K562 (cell line): ENCODE data around the gene MANBA. TPM values are rescaled to one million over a fixed set of nuclear protein-coding genes. Genes with fewer than 3 reads are reported as not detected.

Source experiments
- ATAC-seq: fragments of 200-7000 bp; cut with Tn5 transposase; 3 replicates; pipeline ENCODE4 v1.9.1; 2020; ENCODE audit warnings: moderate library complexity
- BruUV-seq: library from RNA; stranded (reverse); fragments of 400-500 nt; replicated peaks from 2 replicates; lab custom pipeline; 2021; lab: Mats Ljungman, UMichigan
- CTCF ChIA-PET: fragments of 300-600 bp; formaldehyde crosslinking; extraction: SDS; loops from one replicate; lab custom pipeline; 2021; ENCODE audit warnings: low intra/inter-chr PET ratio; lab: Yijun Ruan, JAX
- POLR2A ChIA-PET: fragments of 300-600, 350-650 bp; sonication (Branson Sonifier 250); formaldehyde crosslinking; extraction: SDS; loops from one replicate; lab custom pipeline; 2021; ENCODE audit warnings: antibody characterized with exemption, inconsistent platforms; lab: Yijun Ruan, JAX
- DNase-seq, 4 experiments: peaks; one replicate each; pipeline versions ENCODE4 v3.0.0 to v3.0.0-alpha.2; 2011 to 2018; ENCODE audit warnings: low spot score in 3 of 4, mixed read lengths in 3 of 4; ENCODE audit errors: extremely low read depth in 1 of 4
- FAIRE-seq: peaks from 2 replicates; lab custom pipeline; 2011; peaks lifted over from hg19 to GRCh38; lab: Jason Lieb, UNC
- H2AFZ ChIP-seq: 2 replicates; pipeline ENCODE4 v1.6.0; 2011; ENCODE audit warnings: low read depth, low read length, control low read depth, inconsistent platforms
- H3K27ac ChIP-seq: fragments of 200-600 bp; 3 replicates; pipeline ENCODE4 v1.8.0; 2011; ENCODE audit warnings: low read depth, mild to moderate bottlenecking, control low read depth, inconsistent platforms, low read length, moderate library complexity, mixed read lengths; ENCODE audit errors: extremely low read depth
- H3K27me3 ChIP-seq, 2 experiments: fragments of 300-600 bp in 1 of 2; 2 replicates in 1 of 2; 3 replicates in 1 of 2; pipeline versions ENCODE4 v1.6.0 to v1.8.0; 2011; ENCODE audit warnings: inconsistent platforms in 2 of 2, low read length in 2 of 2, mild to moderate bottlenecking in 1 of 2, mixed read lengths in 1 of 2, moderate library complexity in 1 of 2; ENCODE audit not compliant: control insufficient read depth in 2 of 2, insufficient read depth in 2 of 2
- H3K36me3 ChIP-seq: fragments of 300-600 bp; 3 replicates; pipeline ENCODE4 v1.8.0; 2011; ENCODE audit warnings: mild to moderate bottlenecking, low read length, inconsistent platforms; ENCODE audit not compliant: control insufficient read depth, insufficient read depth
- H3K4me1 ChIP-seq, 2 experiments: fragments of 200-600 bp in 1 of 2; replicated peaks in 1 of 2; 2 replicates in 1 of 2; 3 replicates in 1 of 2; pipeline versions ENCODE4 v1.5.1 to v1.8.0; 2011; ENCODE audit warnings: inconsistent platforms in 2 of 2, low read length in 2 of 2, mild to moderate bottlenecking in 1 of 2, mixed read lengths in 1 of 2, moderate library complexity in 1 of 2; ENCODE audit not compliant: control insufficient read depth in 2 of 2, insufficient read depth in 2 of 2
- H3K4me2 ChIP-seq: 2 replicates; pipeline ENCODE4 v1.6.1; 2011; ENCODE audit warnings: low read length, control low read depth, inconsistent platforms, mixed read lengths; ENCODE audit not compliant: insufficient read depth
- H3K4me3 ChIP-seq: fragments of 200-600 bp; sonication (generic), shearing (Covaris generic); 2 replicates; pipeline ENCODE4 v1.5.1; 2016; ENCODE audit warnings: control low read depth, inconsistent platforms
- H3K79me2 ChIP-seq: fragments of 200-600 bp; 3 replicates; pipeline ENCODE4 v1.8.0; 2011; ENCODE audit warnings: low read length, inconsistent platforms; ENCODE audit not compliant: control insufficient read depth, insufficient read depth
- H3K9ac ChIP-seq, 2 experiments: 2 replicates each; pipeline versions ENCODE4 v1.6.0 to v1.6.1; 2011; ENCODE audit warnings: low read depth in 2 of 2, low read length in 2 of 2, control low read depth in 1 of 2, inconsistent platforms in 1 of 2, mild to moderate bottlenecking in 1 of 2, mixed read lengths in 1 of 2; ENCODE audit not compliant: insufficient read depth in 1 of 2
- H3K9me1 ChIP-seq: one replicate; pipeline ENCODE4 v1.6.0; 2011; ENCODE audit warnings: inconsistent platforms, mild to moderate bottlenecking, low read length, moderate library complexity; ENCODE audit not compliant: control insufficient read depth, insufficient read depth
- H3K9me3 ChIP-seq: replicated peaks from 2 replicates; pipeline ENCODE4 v1.5.1; 2011; ENCODE audit warnings: low read depth, low read length, inconsistent platforms; ENCODE audit not compliant: control insufficient read depth, insufficient read depth
- H4K20me1 ChIP-seq: replicated peaks from 2 replicates; pipeline ENCODE4 v1.6.1; 2011; ENCODE audit warnings: low read length, inconsistent platforms, mixed read lengths; ENCODE audit not compliant: control insufficient read depth, insufficient read depth
- CBX8 ChIP-seq: fragments of 200-600 bp; sonication (generic); IDR thresholded peaks from 2 replicates; pipeline ENCODE4 v1.6.1; 2012; ENCODE audit warnings: borderline replicate concordance, mixed run types, low read depth, mild to moderate bottlenecking, moderate library complexity, mixed read lengths, low read length, control low read depth, inconsistent platforms; ENCODE audit not compliant: poor library complexity, severe bottlenecking; ENCODE audit errors: extremely low read depth
- DACH1 ChIP-seq: fragments of 450-650 bp; IDR thresholded peaks from 2 replicates; pipeline ENCODE4 v1.6.1; 2018; ENCODE audit not compliant: partially characterized antibody
- ERF ChIP-seq: fragments of 450-650 bp; formaldehyde crosslinking; IDR thresholded peaks from 2 replicates; pipeline ENCODE4 v1.4.0; 2020; ENCODE audit warnings: mild to moderate bottlenecking, mixed read lengths
- GTF2F1 ChIP-seq: IDR thresholded peaks from 2 replicates; pipeline ENCODE4 v1.6.1; 2011; ENCODE audit warnings: low read depth, low read length, improper control_type of control experiment
- MAFG ChIP-seq: fragments of 450-650 bp; conservative IDR thresholded peaks from 2 replicates; pipeline ENCODE4 v1.6.1; 2016; ENCODE audit warnings: missing genetic modification characterization, missing compliant biosample characterization
- MAX ChIP-seq: sonication (generic); formaldehyde crosslinking; IDR thresholded peaks from 2 replicates; pipeline ENCODE4 v1.9.0; 2022; ENCODE audit warnings: mild to moderate bottlenecking, missing genetic modification reagents
- MBD2 ChIP-seq: sonication (generic); IDR thresholded peaks from 2 replicates; pipeline ENCODE4 v1.6.1; 2016; ENCODE audit warnings: low read depth, borderline replicate concordance
- MEF2D ChIP-seq: conservative IDR thresholded peaks from 2 replicates; pipeline ENCODE4 v1.6.1; 2016; ENCODE audit warnings: low read depth, missing genetic modification characterization, missing compliant biosample characterization
- MTA3 ChIP-seq: fragments of 450-650 bp; formaldehyde crosslinking; IDR thresholded peaks from 2 replicates; pipeline ENCODE4 v1.6.1; 2017; ENCODE audit warnings: mild to moderate bottlenecking, borderline replicate concordance
- NCOA4 ChIP-seq: fragments of 450-650 bp; IDR thresholded peaks from 2 replicates; pipeline ENCODE4 v1.6.1; 2018; ENCODE audit warnings: mild to moderate bottlenecking; ENCODE audit not compliant: partially characterized antibody
- POU5F1 ChIP-seq: fragments of 150-350 bp; IDR thresholded peaks from 2 replicates; pipeline ENCODE4 v1.6.1; 2014; ENCODE audit warnings: borderline replicate concordance, low read length, low read depth, mild to moderate bottlenecking; ENCODE audit not compliant: partially characterized antibody
- TSHZ1 ChIP-seq: fragments of 250-450 bp; sonication (Bioruptor Pico); IDR thresholded peaks from 2 replicates; pipeline ENCODE4 v1.4.0; 2020; ENCODE audit warnings: mild to moderate bottlenecking, moderate library complexity
- ZBTB12 ChIP-seq: fragments of 250-450 bp; sonication (Bioruptor Pico); IDR thresholded peaks from 2 replicates; pipeline ENCODE4 v1.4.0; 2020
- ZNF23 ChIP-seq: fragments of 250-450 bp; sonication (Bioruptor Pico); IDR thresholded peaks from 2 replicates; pipeline ENCODE4 v1.4.0; 2020; ENCODE audit warnings: mild to moderate bottlenecking
- ZNF354B ChIP-seq: fragments of 250-450 bp; sonication (Bioruptor Pico); IDR thresholded peaks from 2 replicates; pipeline ENCODE4 v1.4.0; 2020
- ZNF507 ChIP-seq: conservative IDR thresholded peaks from 2 replicates; pipeline ENCODE4 v1.6.1; 2017; ENCODE audit warnings: missing genetic modification characterization, missing compliant biosample characterization
- ZNF668 ChIP-seq: fragments of 250-450 bp; sonication (Bioruptor Pico); IDR thresholded peaks from 2 replicates; pipeline ENCODE4 v1.8.0; 2022; ENCODE audit warnings: mild to moderate bottlenecking, inconsistent platforms
- ZNF696 ChIP-seq: fragments of 250-450 bp; sonication (Bioruptor Pico); conservative IDR thresholded peaks from 2 replicates; pipeline ENCODE4 v1.4.0; 2020; ENCODE audit warnings: mild to moderate bottlenecking, moderate library complexity
- WGBS: fragments of 100-300 bp; shearing (Covaris generic); methylation state at CpG from one replicate; pipeline ENCODE4 v1.1.6; 2016; ENCODE audit warnings: low coverage, mixed read lengths; ENCODE audit not compliant: insufficient coverage; ENCODE audit errors: missing lambda C conversion rate; 5-methylcytosine and 5-hydroxymethylcytosine counted together
- in situ Hi-C: fragments of 300-500 bp; cut with MboI; formaldehyde crosslinking; loops from 4 replicates; pipeline ENCODE4 v1.15.0; 2018; ENCODE audit warnings: inconsistent platforms, mixed read lengths
- intact Hi-C: fragments of 100-400 bp; cut with micrococcal nuclease; formaldehyde crosslinking; loops from 2 replicates; pipeline ENCODE4 v1.14.2; 2022
- polyA plus RNA-seq, 8 experiments: library from polyadenylated mRNA; depleted of rRNA in 4 of 8; stranded (reverse) in 5 of 8; unstranded in 3 of 8; fragments of >200 nt; fragmentation: Nextera tagmentation in 2 of 8; fragmentation: Illumina TruSeq in 1 of 8; extraction: Ambion mirVana in 2 of 8; extraction: Trizol in 1 of 8; gene quantifications; 2 replicates each; pipeline versions ENCODE4 v1.2.1 to v1.2.3, GENCODE V29; 2011 to 2014; ENCODE audit warnings: inconsistent platforms in 1 of 8, missing spikeins in 1 of 8
- total RNA-seq, 7 experiments: library from RNA; depleted of rRNA in 6 of 7; stranded (reverse); fragments of >200 nt in 6 of 7; fragmentation: Illumina TruSeq in 2 of 7; extraction: Trizol in 2 of 7; gene quantifications; 2 replicates each; pipeline versions ENCODE4 v1.2.1 to v1.2.3, GENCODE V29; 2011 to 2021; ENCODE audit warnings: low replicate concordance in 1 of 7

Gene MANBA
- total and polyA plus RNA-seq, 9 of the 15 experiments (the other 6 are each of a cell fraction or from before 2014, with no cell fraction given): 1.8 to 12.9 (median 7.7) TPM

GRCh38 chr4:102599886-102600285, 160.9 kb downstream of the MANBA start:
- Histone ChIP-seq H3K4me1 (no peaks in the 10 kb centered on the region), H3K9ac (no peak overlapping the region), H3K27me3 (no peaks in the 10 kb centered on the region), H4K20me1 (no peaks in the 10 kb centered on the region), H3K27ac (no peak overlapping the region), H3K36me3 (peaks cover 28% of the 10 kb centered on the region; the same call in 2 of the 3 replicates), H3K9me3 (no peaks in the 10 kb centered on the region), H3K4me2 (no peak overlapping the region), H3K4me3 (no peak overlapping the region), H3K9me1 (no peaks in the 10 kb centered on the region), H3K79me2 (no peaks in the 10 kb centered on the region), H2AFZ (no peak overlapping the region)
- FAIRE-seq: no peak
- 66% methylated on average over 3 of the region's 3 CpGs for WGBS
- BruUV-seq: no TSS peak
- CTCF ChIA-PET: no interaction called here
- POLR2A ChIA-PET: interaction anchor here (0.7 kb wide), 1 partner anchor 9 kb away, joined by 3 read pairs; no protein-coding TSS in a partner anchor
- in situ Hi-C loops (loop anchor here (5.0 to 25.0 kb wide), 2 partner anchors 148 to 1337 kb away; no protein-coding TSS in a partner anchor), intact Hi-C loops (no loop called here)
- TF ChIP-seq NCOA4 (no peak), MAFG (tag) (no peak), ZNF668 (CRISPR knock-in tag) (no peak), DACH1 (no peak), MBD2 (no peak), ERF (CRISPR knock-in tag) (no peak), MTA3 (no peak), ZBTB12 (CRISPR knock-in tag) (no peak), MEF2D (tag) (no peak), MAX (no peak), GTF2F1 (no peak), CBX8 (no peak), ZNF23 (no peak), ZNF354B (CRISPR knock-in tag) (no peak), ZNF696 (CRISPR knock-in tag) (no peak), TSHZ1 (CRISPR knock-in tag) (no peak), POU5F1 (no peak), ZNF507 (no peak)
- no peak for ATAC-seq
- no peak for DNase-seq
